Lung (tissue), 12 donors: ENCODE results near the gene TSPAN14. TPM values are rescaled to one million over a fixed set of nuclear protein-coding genes. Genes with fewer than 3 reads are reported as not detected.

Source experiments
- ATAC-seq: fragments of 200-7000 bp; cut with Tn5 transposase; one replicate; pipeline ENCODE4 v1.9.1; 2020; ENCODE audit warnings: moderate number of reproducible peaks; ENCODE audit not compliant: insufficient read depth, low FRiP score
- DNase-seq, 3 donors: peaks; one replicate each; pipeline ENCODE4 v3.0.0-alpha.2; 2013 to 2017
- H3K27ac ChIP-seq, 2 donors: one replicate each; pipeline ENCODE4 v1.5.1; 2013; ENCODE audit warnings: mild to moderate bottlenecking in 2 of 2, moderate library complexity in 2 of 2, control low read depth in 1 of 2, inconsistent platforms in 1 of 2, low read depth in 1 of 2, low read length in 1 of 2
- H3K27me3 ChIP-seq, 3 donors: one replicate each; pipeline ENCODE4 v1.5.1; 2013; ENCODE audit warnings: low read length in 2 of 3; ENCODE audit not compliant: control insufficient read depth in 3 of 3, insufficient read depth in 3 of 3
- H3K36me3 ChIP-seq, 4 donors: one replicate each; pipeline ENCODE4 v1.5.1; 2013; ENCODE audit warnings: low read length in 4 of 4, mild to moderate bottlenecking in 1 of 4, moderate library complexity in 1 of 4; ENCODE audit not compliant: control insufficient read depth in 4 of 4, insufficient read depth in 4 of 4
- H3K4me1 ChIP-seq, 5 donors: one replicate each; pipeline ENCODE4 v1.5.1; 2013; ENCODE audit warnings: low read length in 5 of 5, mild to moderate bottlenecking in 2 of 5, moderate library complexity in 1 of 5; ENCODE audit not compliant: control insufficient read depth in 5 of 5, insufficient read depth in 5 of 5
- H3K4me3 ChIP-seq: one replicate; pipeline ENCODE4 v1.5.1; 2013; ENCODE audit warnings: mild to moderate bottlenecking, control low read depth, moderate library complexity
- H3K9ac ChIP-seq, 2 donors: one replicate each; pipeline ENCODE4 v1.5.1; 2013; ENCODE audit warnings: low read length in 2 of 2, control low read depth in 1 of 2; ENCODE audit not compliant: insufficient read depth in 1 of 2
- H3K9me3 ChIP-seq, 4 donors: one replicate each; pipeline ENCODE4 v1.5.1; 2013; ENCODE audit warnings: low read length in 3 of 4, mild to moderate bottlenecking in 1 of 4, moderate library complexity in 1 of 4; ENCODE audit not compliant: control insufficient read depth in 4 of 4, insufficient read depth in 3 of 4
- WGBS, 2 donors: extraction: QIAGEN DNeasy Blood & Tissue Kit; methylation state at CpG; one replicate each; pipeline ENCODE4 v1.1.7; 2013; 5-methylcytosine and 5-hydroxymethylcytosine counted together
- polyA plus RNA-seq, 2 donors: library from polyadenylated mRNA; stranded (reverse); fragments of 200-250 nt; gene quantifications; one replicate each; pipeline ENCODE4 v1.2.1, GENCODE V29; 2013
- total RNA-seq, 2 donors: library from RNA; depleted of rRNA in 1 of 2; stranded (reverse); fragments of >200 nt in 1 of 2; gene quantifications; one replicate each; pipeline ENCODE4 v1.2.1, GENCODE V29; 2014 to 2021
- TF ChIP-seq, protein P1 (sequence below): IDR thresholded peaks from 2 replicates; pipeline ENCODE4 v1.5.1; 2012; ENCODE audit warnings: mild to moderate bottlenecking; ENCODE audit errors: control extremely low read depth, extremely low read depth
- donor health status: control.
- donor health status: control.
- donor health status: Bipolar disorder and iron deficiency.
- donor health status: healthy.
- donor health status: DM: yes; HTN: yes; CAD: no.

TSPAN14 gene
- total and polyA plus RNA-seq, 4 donors: 40.9 to 187 (median 116) TPM

DNA sequence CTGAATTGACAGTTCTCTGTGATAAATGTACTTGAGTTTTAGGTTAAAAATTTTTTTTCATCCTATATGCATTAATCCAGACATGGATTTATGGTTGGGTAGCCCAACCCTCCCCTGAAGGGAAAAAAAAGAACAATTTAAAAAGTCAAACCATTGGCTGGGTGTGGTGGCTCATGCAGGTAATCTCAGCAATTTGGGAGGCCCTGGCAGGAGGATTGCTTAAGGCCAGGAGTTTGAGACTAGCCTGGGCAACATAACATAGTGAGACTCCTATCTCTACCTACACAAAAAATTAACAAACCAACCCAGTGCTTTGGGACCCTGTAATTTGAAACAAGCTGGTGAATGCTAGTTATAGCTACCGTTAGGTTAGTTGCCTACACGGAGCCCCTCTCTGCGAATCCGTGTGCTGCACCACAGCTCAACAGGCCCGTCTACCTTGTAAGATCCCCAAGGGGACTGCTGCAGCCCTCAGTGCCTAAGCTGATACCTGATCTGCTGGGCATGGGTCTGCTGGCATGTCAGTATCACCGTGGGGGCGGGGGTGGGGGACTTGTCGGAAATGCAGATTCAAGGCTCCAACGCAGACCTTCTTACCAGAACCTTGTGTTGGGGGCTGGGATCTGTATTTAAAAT is 32.8 kb downstream of the TSPAN14 start:
- Histone ChIP-seq H3K4me3 (no peak overlapping the region), H3K27ac (peak overlapping the region in 1 of 2 donors; percentile 61), H3K36me3 (peaks cover 0 to 21% (median 12%) of the 10 kb centered on the region in 4 donors), H3K4me1 (peaks cover 0 to 45% (median 0%) of the 10 kb centered on the region in 5 donors), H3K9me3 (no peaks in the 10 kb centered on the region), H3K27me3 (no peaks in the 10 kb centered on the region), H3K9ac (no peak overlapping the region)
- TF ChIP-seq, protein P1, sequence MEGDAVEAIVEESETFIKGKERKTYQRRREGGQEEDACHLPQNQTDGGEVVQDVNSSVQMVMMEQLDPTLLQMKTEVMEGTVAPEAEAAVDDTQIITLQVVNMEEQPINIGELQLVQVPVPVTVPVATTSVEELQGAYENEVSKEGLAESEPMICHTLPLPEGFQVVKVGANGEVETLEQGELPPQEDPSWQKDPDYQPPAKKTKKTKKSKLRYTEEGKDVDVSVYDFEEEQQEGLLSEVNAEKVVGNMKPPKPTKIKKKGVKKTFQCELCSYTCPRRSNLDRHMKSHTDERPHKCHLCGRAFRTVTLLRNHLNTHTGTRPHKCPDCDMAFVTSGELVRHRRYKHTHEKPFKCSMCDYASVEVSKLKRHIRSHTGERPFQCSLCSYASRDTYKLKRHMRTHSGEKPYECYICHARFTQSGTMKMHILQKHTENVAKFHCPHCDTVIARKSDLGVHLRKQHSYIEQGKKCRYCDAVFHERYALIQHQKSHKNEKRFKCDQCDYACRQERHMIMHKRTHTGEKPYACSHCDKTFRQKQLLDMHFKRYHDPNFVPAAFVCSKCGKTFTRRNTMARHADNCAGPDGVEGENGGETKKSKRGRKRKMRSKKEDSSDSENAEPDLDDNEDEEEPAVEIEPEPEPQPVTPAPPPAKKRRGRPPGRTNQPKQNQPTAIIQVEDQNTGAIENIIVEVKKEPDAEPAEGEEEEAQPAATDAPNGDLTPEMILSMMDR: no peak
- no peak for ATAC-seq
- WGBS, 2 donors: 83% methylated on average over 9 of the region's 9 CpGs
- no peak for DNase-seq

DNA sequence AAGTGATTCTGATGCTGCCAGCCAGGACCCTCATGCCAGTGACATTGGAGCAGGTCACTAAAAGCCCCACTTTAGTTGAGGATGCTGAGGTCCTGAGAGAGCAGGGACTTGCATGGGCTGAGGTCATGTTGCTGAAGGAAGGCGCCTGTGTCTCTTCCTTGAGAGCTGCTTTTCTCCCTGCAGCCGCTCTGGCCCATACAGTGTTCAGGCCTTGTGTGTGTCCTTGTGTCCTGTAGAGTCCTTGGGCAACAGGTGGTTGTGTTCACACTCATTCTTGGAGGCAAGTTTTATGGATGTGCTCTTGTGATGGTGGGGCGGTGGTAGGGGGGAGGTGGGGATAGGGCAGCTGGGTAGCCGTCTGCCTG is 33.3 kb downstream of the TSPAN14 start:
- H3K9ac ChIP-seq: no peak overlapping the region
- peaks cover 0 to 22% (median 12%) of the 10 kb centered on the region in 4 donors for H3K36me3 ChIP-seq
- H3K4me1 ChIP-seq: peaks cover 0 to 47% (median 0%) of the 10 kb centered on the region in 5 donors
- ATAC-seq (no peak), DNase-seq (no peak)
- TF ChIP-seq, protein P1: no peak
- H3K27me3 ChIP-seq: no peaks in the 10 kb centered on the region
- no peaks in the 10 kb centered on the region for H3K9me3 ChIP-seq
- peak overlapping the region in 1 of 2 donors; percentile 61 for H3K27ac ChIP-seq
- no peak overlapping the region for H3K4me3 ChIP-seq
- 46 to 77% methylated on average over 4 of the region's 4 CpGs for WGBS, 2 donors

DNA sequence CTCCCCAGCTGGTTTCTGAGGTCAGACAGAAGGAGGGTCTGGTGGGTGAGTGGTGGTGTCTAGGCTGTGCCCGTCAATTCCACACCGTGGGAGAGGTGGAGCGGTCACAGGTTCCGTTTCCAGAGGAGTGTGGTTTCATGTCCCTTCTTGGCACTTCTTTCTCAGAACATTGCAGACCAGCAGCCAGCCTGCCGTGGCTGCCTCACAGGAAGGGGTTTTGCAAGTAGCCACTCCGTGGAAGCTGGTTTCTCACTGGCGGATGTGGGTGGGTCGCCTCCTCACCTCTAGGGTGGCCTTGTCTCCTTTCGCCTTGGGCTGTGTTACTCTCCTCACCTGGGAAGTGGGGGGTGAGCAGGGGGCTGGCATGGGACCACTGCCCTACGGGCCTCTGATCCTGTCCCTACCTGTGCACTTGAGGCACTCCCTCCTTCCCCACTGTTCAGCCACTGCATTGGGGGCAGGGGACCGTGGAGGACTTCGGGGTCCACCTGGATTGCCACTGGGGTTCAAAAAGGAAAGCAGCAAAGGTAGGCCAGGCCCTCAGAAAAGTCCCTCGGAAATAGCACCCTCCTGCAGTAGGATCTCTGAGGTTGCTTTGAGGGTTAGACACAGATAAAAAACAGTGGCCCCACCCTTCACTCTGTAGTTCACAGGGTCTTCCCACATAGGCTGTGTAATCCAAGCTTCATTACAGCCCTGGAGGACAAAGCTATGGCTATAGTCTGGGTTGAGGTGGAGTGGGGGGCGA is 33.9 kb downstream of the TSPAN14 start:
- Histone ChIP-seq H3K27me3 (no peaks in the 10 kb centered on the region), H3K27ac (peak overlapping the region in 1 of 2 donors; percentile 61), H3K36me3 (peaks cover 0 to 22% (median 12%) of the 10 kb centered on the region in 4 donors), H3K4me3 (no peak overlapping the region), H3K9me3 (no peaks in the 10 kb centered on the region), H3K4me1 (peaks cover 0 to 47% (median 0%) of the 10 kb centered on the region in 5 donors), H3K9ac (no peak overlapping the region)
- no peak for DNase-seq
- WGBS, 2 donors: 40 to 62% methylated on average over 14 of the region's 14 CpGs
- TF ChIP-seq, protein P1: no peak
- ATAC-seq: no peak
